HepG2 (cell line): Measurements from ENCODE around the gene TBX22. TPM values are rescaled to one million over a fixed set of nuclear protein-coding genes. Genes with fewer than 3 reads are reported as not detected.

Experiments used
- ATAC-seq: fragments of 200-7000 bp; cut with Tn5 transposase; 3 replicates; pipeline ENCODE4 v1.9.1; 2020; ENCODE audit warnings: mild to moderate bottlenecking, moderate library complexity
- BruUV-seq: library from RNA; stranded (reverse); fragments of 400-500 nt; replicated peaks from 2 replicates; lab custom pipeline; 2021; lab: Mats Ljungman, UMichigan
- CTCF ChIA-PET: fragments of 300-600 bp; formaldehyde crosslinking; extraction: SDS; loops from one replicate; lab custom pipeline; 2021; ENCODE audit warnings: low total read pairs, inconsistent platforms, low intra/inter-chr PET ratio; lab: Yijun Ruan, JAX
- POLR2A ChIA-PET: fragments of 350-600 bp; sonication (Branson Sonifier 250); formaldehyde crosslinking; loops from one replicate; lab custom pipeline; 2020; ENCODE audit warnings: antibody characterized with exemption, inconsistent platforms; lab: Yijun Ruan, JAX
- DNase-seq: peaks from one replicate; pipeline ENCODE4 v3.0.0-alpha.2; 2015; ENCODE audit warnings: low spot score
- FAIRE-seq: peaks from 3 replicates; lab custom pipeline; 2011; peaks lifted over from hg19 to GRCh38; lab: Jason Lieb, UNC
- H2AFZ ChIP-seq: one replicate; pipeline ENCODE4 v1.6.1; 2011; ENCODE audit warnings: low read length, inconsistent platforms
- H3K27ac ChIP-seq: fragments of 300-600 bp; 3 replicates; pipeline ENCODE4 v1.8.0; 2011; ENCODE audit warnings: mixed run types, mild to moderate bottlenecking, mixed read lengths, low read length, inconsistent platforms; ENCODE audit not compliant: insufficient read depth; ENCODE audit errors: extremely low read length
- H3K27me3 ChIP-seq, 2 experiments: fragments of 200-600 bp in 1 of 2; 2 replicates in 1 of 2; 3 replicates in 1 of 2; pipeline versions ENCODE4 v1.6.0 to v1.8.0; 2011; ENCODE audit warnings: low read length in 2 of 2, mild to moderate bottlenecking in 2 of 2, moderate library complexity in 2 of 2, inconsistent platforms in 1 of 2; ENCODE audit not compliant: insufficient read depth in 2 of 2, control insufficient read depth in 1 of 2
- H3K36me3 ChIP-seq, 2 experiments: fragments of 200-600 bp in 1 of 2; replicated peaks in 1 of 2; 2 replicates in 1 of 2; 3 replicates in 1 of 2; pipeline versions ENCODE4 v1.5.1 to v1.8.0; 2011; ENCODE audit warnings: low read length in 2 of 2, inconsistent platforms in 1 of 2; ENCODE audit not compliant: insufficient read depth in 2 of 2, control insufficient read depth in 1 of 2
- H3K4me1 ChIP-seq: 2 replicates; pipeline ENCODE4 v1.5.1; 2012; ENCODE audit warnings: low read length, inconsistent platforms; ENCODE audit not compliant: insufficient read depth
- H3K4me2 ChIP-seq: 2 replicates; pipeline ENCODE4 v1.6.0; 2011; ENCODE audit warnings: low read depth, low read length, inconsistent platforms
- H3K4me3 ChIP-seq, 3 experiments: fragments of 200-600 bp in 1 of 3; sonication (generic), shearing (Covaris generic) in 1 of 3; replicated peaks in 1 of 3; 2 replicates each; pipeline ENCODE4 v1.5.1; 2011 to 2016; ENCODE audit warnings: low read length in 3 of 3, inconsistent platforms in 2 of 3, low read depth in 2 of 3, mild to moderate bottlenecking in 2 of 3, control low read depth in 1 of 3, mixed read lengths in 1 of 3; ENCODE audit not compliant: insufficient read depth in 1 of 3
- H3K79me2 ChIP-seq: one replicate; pipeline ENCODE4 v1.6.1; 2011; ENCODE audit warnings: low read length, inconsistent platforms; ENCODE audit not compliant: insufficient read depth
- H3K9ac ChIP-seq: 2 replicates; pipeline ENCODE4 v1.6.0; 2011; ENCODE audit warnings: mild to moderate bottlenecking, low read depth, low read length, inconsistent platforms; ENCODE audit not compliant: insufficient read depth
- H3K9me3 ChIP-seq: 2 replicates; pipeline ENCODE4 v1.5.1; 2012; ENCODE audit warnings: mild to moderate bottlenecking, low read length
- H4K20me1 ChIP-seq: 2 replicates; pipeline ENCODE4 v1.6.0; 2011; ENCODE audit warnings: inconsistent platforms, mild to moderate bottlenecking, low read length, moderate library complexity; ENCODE audit not compliant: insufficient read depth
- HBP1 ChIP-seq: IDR thresholded peaks from 2 replicates; pipeline ENCODE4 v1.6.1; 2016; ENCODE audit warnings: low read depth, control low read depth
- HOXA5 ChIP-seq: sonication (generic); formaldehyde crosslinking; IDR thresholded peaks from 2 replicates; pipeline ENCODE4 v1.4.0; 2020; ENCODE audit warnings: missing genetic modification reagents
- MXD4 ChIP-seq: IDR thresholded peaks from 2 replicates; pipeline ENCODE4 v1.6.1; 2016; ENCODE audit warnings: mild to moderate bottlenecking, missing biosample characterization, missing genetic modification reagents
- RXRA ChIP-seq: sonication (generic); formaldehyde crosslinking; IDR thresholded peaks from 2 replicates; pipeline ENCODE4 v1.5.1; 2020; ENCODE audit warnings: missing genetic modification reagents
- U2AF2 ChIP-seq: fragments of 200-400 bp; formaldehyde crosslinking; IDR thresholded peaks from 2 replicates; pipeline ENCODE4 v1.6.1; 2017; ENCODE audit warnings: low read depth, mild to moderate bottlenecking, low read length
- ZBTB7B ChIP-seq: sonication (generic); formaldehyde crosslinking; IDR thresholded peaks from 2 replicates; pipeline ENCODE4 v1.4.0; 2020; ENCODE audit warnings: missing genetic modification reagents
- ZNF574 ChIP-seq: sonication (generic); formaldehyde crosslinking; IDR thresholded peaks from 2 replicates; pipeline ENCODE4 v1.4.0; 2020; ENCODE audit warnings: missing genetic modification reagents
- WGBS: methylation state at CpG from one replicate; pipeline ENCODE4 v1.1.6; 2017; ENCODE audit warnings: low lambda C conversion rate; 5-methylcytosine and 5-hydroxymethylcytosine counted together
- in situ Hi-C: cut with HindIII; loops from 2 replicates; pipeline ENCODE4 v1.10.0; 2017; ENCODE audit warnings: low pct_unique_long_range_greater_than_20kb; ENCODE audit not compliant: extremely low pct_ligation_motif_present
- intact Hi-C: fragments of 100-400 bp; cut with micrococcal nuclease; formaldehyde crosslinking; loops from one replicate; pipeline ENCODE4 v1.10.0; 2022; ENCODE audit not compliant: unreplicated experiment
- polyA plus RNA-seq, 8 experiments: library from polyadenylated mRNA; depleted of rRNA in 3 of 8; stranded (reverse) in 7 of 8; unstranded in 1 of 8; fragments of >200 nt; fragmentation: Illumina TruSeq in 4 of 8; extraction: Trizol in 4 of 8; gene quantifications; 2 replicates each; pipeline versions ENCODE4 v1.2.1 to v1.2.3, GENCODE V29; 2011 to 2016; ENCODE audit warnings: low read depth in 4 of 8, missing spikeins in 1 of 8, mixed read lengths in 1 of 8; ENCODE audit not compliant: insufficient read depth in 1 of 8
- total RNA-seq, 5 experiments: library from RNA; depleted of rRNA; stranded (reverse); fragments of >200 nt; fragmentation: Illumina TruSeq; extraction: Trizol; gene quantifications; 2 replicates each; pipeline ENCODE4 v1.2.3, GENCODE V29; 2016; ENCODE audit warnings: low read depth in 1 of 5

TBX22 gene
- total and polyA plus RNA-seq, 2 of the 13 experiments (the other 11 are each of a cell fraction or from before 2014, with no cell fraction given): not detected

- H3K4me2 ChIP-seq: no peak overlapping the region
- no peak for FAIRE-seq
- no TSS peak for BruUV-seq
- TF ChIP-seq HOXA5 (CRISPR knock-in tag): no peak
- TF ChIP-seq RXRA: no peak
- TF ChIP-seq HBP1 (CRISPR knock-in tag): no peak
- no peak for TF ChIP-seq ZBTB7B (CRISPR knock-in tag)
- TF ChIP-seq ZNF574 (CRISPR knock-in tag): no peak
- no peak for TF ChIP-seq U2AF2
- TF ChIP-seq MXD4 (CRISPR knock-in tag): no peak
- TF ChIP-seq, all 625 proteins: peak for 0
- 0% methylated on average over 1 of the region's 4 CpGs for WGBS
- Histone ChIP-seq H3K36me3 (no peaks in the 10 kb centered on the region), H2AFZ (no peak overlapping the region), H3K4me3 (no peak overlapping the region), H3K79me2 (no peaks in the 10 kb centered on the region), H3K27me3 (no peaks in the 10 kb centered on the region), H3K9ac (no peak overlapping the region), H3K27ac (no peak overlapping the region), H4K20me1 (no peaks in the 10 kb centered on the region), H3K9me3 (no peaks in the 10 kb centered on the region; the same call in 1 of the 2 replicates), H3K4me1 (no peaks in the 10 kb centered on the region)
- CTCF ChIA-PET: no interaction called here
- in situ Hi-C loops: no loop called here
- no peak for ATAC-seq
- intact Hi-C loops: no loop called here
- DNase-seq: no peak
- POLR2A ChIA-PET: no interaction called here
These were observed 7.1 kb downstream of the TBX22 start for GRCh38 chrX:80021621-80022020.
